Testis (tissue), 5 donors: ENCODE measurements around the gene RBL2. TPM values are rescaled to one million over a fixed set of nuclear protein-coding genes. Genes with fewer than 3 reads are reported as not detected.
"Not testable (repeated sequence)": the region's sequence is repeated elsewhere in the genome, so short reads cannot be mapped to it uniquely, and the experiment has no call there.

Experiments used
- DNase-seq: peaks from one replicate; pipeline ENCODE4 v3.0.0-alpha.2; 2019
- H3K27ac ChIP-seq, 2 donors: fragments of 200-600 bp; sonication (generic); one replicate each; pipeline ENCODE4 v1.5.1; 2019
- H3K27me3 ChIP-seq: fragments of 200-600 bp; sonication (generic); one replicate; pipeline ENCODE4 v1.5.1; 2019
- H3K36me3 ChIP-seq: fragments of 200-600 bp; sonication (generic); one replicate; pipeline ENCODE4 v1.5.1; 2017; ENCODE audit warnings: low read depth; ENCODE audit errors: missing control alignments
- H3K4me1 ChIP-seq: fragments of 200-600 bp; sonication (generic); one replicate; pipeline ENCODE4 v1.5.1; 2019
- H3K4me3 ChIP-seq, 2 donors: fragments of 200-600 bp; sonication (generic); one replicate each; pipeline ENCODE4 v1.5.1; 2017 to 2019
- H3K9me3 ChIP-seq: fragments of 200-600 bp; sonication (generic); one replicate; pipeline ENCODE4 v1.5.1; 2017
- CTCF ChIP-seq, 3 experiments: fragments of 450-650 bp in 2 of 3; fragments of 200-600 bp in 1 of 3; sonication (generic) in 1 of 3; IDR thresholded peaks; one replicate each; pipeline ENCODE4 v1.5.1; 2016 to 2019; ENCODE audit warnings: antibody characterized with exemption in 3 of 3, mild to moderate bottlenecking in 2 of 3, moderate library complexity in 1 of 3
- POLR2A ChIP-seq: fragments of 450-650 bp; IDR thresholded peaks from one replicate; pipeline ENCODE4 v1.6.1; 2017; ENCODE audit warnings: antibody characterized with exemption, mild to moderate bottlenecking, moderate library complexity
- WGBS, 2 donors: methylation state at CpG; one replicate each; pipeline ENCODE4 v1.1.5; 2018; 5-methylcytosine and 5-hydroxymethylcytosine counted together
- intact Hi-C: fragments of 100-400 bp; cut with DNase I; formaldehyde crosslinking; loops from one replicate; pipeline ENCODE4 v1.15.1; 2023; ENCODE audit warnings: low total_unique reads
- long read RNA-seq, 2 donors: transcript quantifications; one replicate each; lab custom pipeline, GENCODE V29; 2026
- polyA plus RNA-seq: library from polyadenylated mRNA; stranded (reverse); fragments of 350-450 nt; fragmentation: Illumina TruSeq; extraction: RNeasy Lipid Tissue Mini Kit (QIAGEN cat#74804); gene quantifications from one replicate; pipeline ENCODE4 v1.2.3, GENCODE V29; 2014; ENCODE audit warnings: low read depth, low replicate concordance; ENCODE audit not compliant: insufficient read depth
- total RNA-seq, 2 donors: library from RNA; depleted of rRNA; stranded (reverse); fragments of >200 nt; gene quantifications; one replicate each; pipeline ENCODE4 v1.2.3, GENCODE V29; 2016

Gene RBL2
- total RNA-seq (100 to 1,000 TPM in 1 of 2 donors, 10 to 100 TPM in 1; 99.1 to 106 TPM), polyA plus RNA-seq (117 TPM)
- long read RNA-seq, donor 1, full-length matches to known transcripts, result 6 of 39 reads
- long read RNA-seq, donor 1, partial matches to known transcripts, result 33 of 39 reads
- long read RNA-seq, donor 1, other reads (novel, unspliced or antisense), result 0 of 39 reads
- long read RNA-seq, donor 2, full-length matches to known transcripts, result 4 of 16 reads
- long read RNA-seq, donor 2, partial matches to known transcripts, result 12 of 16 reads
- long read RNA-seq, donor 2, other reads (novel, unspliced or antisense), result 0 of 16 reads

GRCh38 chr16:53434377-53435065, at the start of gene RBL2:
Gene RBL2 (plus strand): TSS chr16:53434471. CDS start chr16:53434557, 86 bp downstream.
- Histone ChIP-seq H3K9me3 (no peaks in the 10 kb centered on the region), H3K4me3 (peak within 1 kb of the TSS; percentile 96 to 99), H3K4me1 (peaks cover 4% of the 10 kb centered on the region), H3K36me3 (no peaks in the 10 kb centered on the region), H3K27ac (peak within 1 kb of the TSS; percentile 91 to 95), H3K27me3 (no peaks in the 10 kb centered on the region)
- no peak for TF ChIP-seq CTCF (IDR thresholded peaks at IDR 0.05)
- no peak for TF ChIP-seq POLR2A
- intact Hi-C loops, result no loop called here
- WGBS, 2 donors, result 0 to 1% methylated on average over 18 to 87 of the region's 89 CpGs
- DNase-seq, result peak; percentile 85

GRCh38 chr16:53384610-53385009, 49.7 kb upstream of the RBL2 start:
- 74 to 84% methylated on average over 8 of the region's 8 CpGs for WGBS, 2 donors
- intact Hi-C loops, H3K36me3 ChIP-seq: not testable (repeated sequence)

GRCh38 chr16:53404959-53405358, 29.3 kb upstream of the RBL2 start:
- no peaks in the 10 kb centered on the region for H3K36me3 ChIP-seq
- H3K4me3 ChIP-seq, result no peak overlapping the region
- 37 to 42% methylated on average over 2 of the region's 2 CpGs for WGBS, 2 donors
- H3K27me3 ChIP-seq, result no peaks in the 10 kb centered on the region
- no peak overlapping the region for H3K27ac ChIP-seq
- intact Hi-C loops, result no loop called here
- H3K4me1 ChIP-seq, result no peaks in the 10 kb centered on the region
- no peak for DNase-seq
- TF ChIP-seq POLR2A (no peak), CTCF (IDR thresholded peaks at IDR 0.05) (no peak)
- H3K9me3 ChIP-seq, result no peaks in the 10 kb centered on the region

More at GRCh38 chr16:53384610-53385009, 49.7 kb upstream of the RBL2 start:
- H3K27me3 ChIP-seq, H3K27ac ChIP-seq, DNase-seq, H3K4me3 ChIP-seq, H3K4me1 ChIP-seq, H3K9me3 ChIP-seq: not testable (repeated sequence)

- whole genome bisulfite sequencing, 2 donors, result 82 to 90% methylated on average over 10 to 18 of the region's 18 CpGs
- Histone ChIP-seq H3K27me3 (no peaks in the 10 kb centered on the region), H3K36me3 (no peaks in the 10 kb centered on the region), H3K4me3 (peak overlapping the region; percentile 18 to 41), H3K9me3 (no peaks in the 10 kb centered on the region), H3K27ac (no peak overlapping the region), H3K4me1 (no peaks in the 10 kb centered on the region)
- intact Hi-C loops, result no loop called here
- TF ChIP-seq POLR2A (no peak), CTCF (IDR thresholded peaks at IDR 0.05) (no peak)
- no peak for DNase-seq
These were observed 21.7 kb upstream of the RBL2 start for GRCh38 chr16:53412549-53412948.

- WGBS, 2 donors, result 66 to 76% methylated on average over 18 of the region's 18 CpGs
These were observed 20.4 kb upstream of the RBL2 start for GRCh38 chr16:53413864-53414263.

More at GRCh38 chr16:53413864-53414263, 20.4 kb upstream of the RBL2 start:
- no peak for DNase-seq
- peak overlapping the region; percentile 9 to 41 for H3K4me3 ChIP-seq
- no peaks in the 10 kb centered on the region for H3K36me3 ChIP-seq
- no peak overlapping the region for H3K27ac ChIP-seq
- no peaks in the 10 kb centered on the region for H3K9me3 ChIP-seq
- no peaks in the 10 kb centered on the region for H3K27me3 ChIP-seq
- intact Hi-C loops, result no loop called here
- H3K4me1 ChIP-seq, result no peaks in the 10 kb centered on the region
- no peak for TF ChIP-seq POLR2A
- no peak for TF ChIP-seq CTCF (IDR thresholded peaks at IDR 0.05)
